Measurements from ENCODE around the gene DAPK1.

GRCh38 chr9:87699835-87700234 is 202.2 kb downstream of the DAPK1 start:
- TF ChIP-seq CTCF (IDR thresholded peaks at IDR 0.05; ENCODE audit: poor library complexity, severe bottlenecking) (no peak), RAD21 (conservative IDR thresholded peaks at IDR 0.05) (no peak), SMC3 (conservative IDR thresholded peaks at IDR 0.05; ENCODE audit: poor library complexity) (no peak), EZH2 (IDR thresholded peaks at IDR 0.05; ENCODE audit: borderline replicate concordance, insufficient read depth, low read length, poor library complexity, severe bottlenecking) (no peak), MXI1 (conservative IDR thresholded peaks at IDR 0.05; ENCODE audit: poor library complexity, severe bottlenecking) (no peak), REST (IDR thresholded peaks at IDR 0.05; ENCODE audit: borderline replicate concordance) (no peak)
